HepG2 (cell line): ENCODE data around the gene PTGIS. TPM values are rescaled to one million over a fixed set of nuclear protein-coding genes. Genes with fewer than 3 reads are reported as not detected.
A peak's percentile ranks its signal among the peaks of the same experiment; 100 is the strongest.

Experiments
- AKNA ChIP-seq: sonication (generic); formaldehyde crosslinking; IDR thresholded peaks from 2 replicates; pipeline ENCODE4 v1.4.0; 2020; ENCODE audit warnings: missing genetic modification reagents, borderline replicate concordance
- GPBP1L1 ChIP-seq: sonication (generic); formaldehyde crosslinking; IDR thresholded peaks from 2 replicates; pipeline ENCODE4 v1.5.0; 2020; ENCODE audit warnings: mild to moderate bottlenecking, missing genetic modification reagents
- HBP1 ChIP-seq: IDR thresholded peaks from 2 replicates; pipeline ENCODE4 v1.6.1; 2016; ENCODE audit warnings: low read depth, control low read depth
- KDM1A ChIP-seq: IDR thresholded peaks from 2 replicates; pipeline ENCODE4 v1.6.1; 2016; ENCODE audit warnings: missing compliant biosample characterization
- MED1 ChIP-seq: sonication (generic); formaldehyde crosslinking; IDR thresholded peaks from 2 replicates; pipeline ENCODE4 v1.4.0; 2020; ENCODE audit warnings: missing genetic modification reagents
- POGZ ChIP-seq: sonication (generic); formaldehyde crosslinking; IDR thresholded peaks from 2 replicates; pipeline ENCODE4 v1.4.0; 2020; ENCODE audit warnings: mild to moderate bottlenecking, missing genetic modification reagents
- SATB2 ChIP-seq: sonication (generic); formaldehyde crosslinking; IDR thresholded peaks from 2 replicates; pipeline ENCODE4 v1.5.0; 2020; ENCODE audit warnings: missing genetic modification reagents
- SNAPC2 ChIP-seq: sonication (generic); formaldehyde crosslinking; IDR thresholded peaks from 2 replicates; pipeline ENCODE4 v1.8.1; 2022; ENCODE audit warnings: mild to moderate bottlenecking, missing genetic modification reagents
- SP2 ChIP-seq: sonication (generic); formaldehyde crosslinking; IDR thresholded peaks from 2 replicates; pipeline ENCODE4 v1.5.1; 2020; ENCODE audit warnings: mild to moderate bottlenecking, missing genetic modification reagents
- THAP7 ChIP-seq: sonication (generic); formaldehyde crosslinking; IDR thresholded peaks from 2 replicates; pipeline ENCODE4 v1.8.1; 2023; ENCODE audit warnings: mild to moderate bottlenecking, missing genetic modification reagents
- TRIM24 ChIP-seq: sonication (generic); formaldehyde crosslinking; IDR thresholded peaks from 2 replicates; pipeline ENCODE4 v1.8.0; 2022; ENCODE audit warnings: mild to moderate bottlenecking, missing genetic modification reagents
- YY1 ChIP-seq: IDR thresholded peaks from 2 replicates; pipeline ENCODE4 v1.6.1; 2011; ENCODE audit warnings: low read length, low read depth, moderate library complexity, mild to moderate bottlenecking; ENCODE audit not compliant: insufficient read depth, insufficient replicate concordance
- ZBTB38 ChIP-seq: sonication (generic); formaldehyde crosslinking; IDR thresholded peaks from 2 replicates; pipeline ENCODE4 v1.5.1; 2020; ENCODE audit warnings: mild to moderate bottlenecking, missing genetic modification reagents
- ZBTB7A ChIP-seq: sonication (generic); formaldehyde crosslinking; IDR thresholded peaks from 2 replicates; pipeline ENCODE4 v1.8.0; 2022; ENCODE audit warnings: mild to moderate bottlenecking, missing genetic modification reagents
- ZNF224 ChIP-seq: sonication (generic); formaldehyde crosslinking; IDR thresholded peaks from 2 replicates; pipeline ENCODE4 v1.5.0; 2020; ENCODE audit warnings: mild to moderate bottlenecking, missing genetic modification reagents
- ZNF225 ChIP-seq: sonication (generic); formaldehyde crosslinking; IDR thresholded peaks from 2 replicates; pipeline ENCODE4 v1.4.0; 2020; ENCODE audit warnings: mild to moderate bottlenecking, missing genetic modification reagents
- ZNF333 ChIP-seq: sonication (generic); formaldehyde crosslinking; IDR thresholded peaks from 2 replicates; pipeline ENCODE4 v1.4.0; 2020; ENCODE audit warnings: mild to moderate bottlenecking, missing genetic modification reagents, borderline replicate concordance
- ZNF33A ChIP-seq: sonication (generic); formaldehyde crosslinking; IDR thresholded peaks from 2 replicates; pipeline ENCODE4 v1.5.1; 2020; ENCODE audit warnings: missing genetic modification reagents, mild to moderate bottlenecking, moderate library complexity, borderline replicate concordance
- ZNF543 ChIP-seq: sonication (generic); formaldehyde crosslinking; IDR thresholded peaks from 2 replicates; pipeline ENCODE4 v1.4.0; 2020; ENCODE audit warnings: mild to moderate bottlenecking, missing genetic modification reagents
- ZNF576 ChIP-seq: sonication (generic); formaldehyde crosslinking; IDR thresholded peaks from 2 replicates; pipeline ENCODE4 v1.4.0; 2020; ENCODE audit warnings: mild to moderate bottlenecking, missing genetic modification reagents
- polyA plus RNA-seq, 8 experiments: library from polyadenylated mRNA; depleted of rRNA in 3 of 8; stranded (reverse) in 7 of 8; unstranded in 1 of 8; fragments of >200 nt; fragmentation: Illumina TruSeq in 4 of 8; extraction: Trizol in 4 of 8; gene quantifications; 2 replicates each; pipeline versions ENCODE4 v1.2.1 to v1.2.3, GENCODE V29; 2011 to 2016; ENCODE audit warnings: low read depth in 4 of 8, missing spikeins in 1 of 8, mixed read lengths in 1 of 8; ENCODE audit not compliant: insufficient read depth in 1 of 8
- total RNA-seq, 5 experiments: library from RNA; depleted of rRNA; stranded (reverse); fragments of >200 nt; fragmentation: Illumina TruSeq; extraction: Trizol; gene quantifications; 2 replicates each; pipeline ENCODE4 v1.2.3, GENCODE V29; 2016; ENCODE audit warnings: low read depth in 1 of 5

The PTGIS gene
- total and polyA plus RNA-seq, 2 of the 13 experiments (the other 11 are each of a cell fraction or from before 2014, with no cell fraction given) = not detected

GRCh38 chr20:49597825-49598395 lies 30.0 kb upstream of the PTGIS start (continued):
- TF ChIP-seq AKNA (CRISPR knock-in tag) (no peak), ZBTB38 (CRISPR knock-in tag) (no peak), GPBP1L1 (CRISPR knock-in tag) (no peak), ZNF224 (no peak), ZNF225 (CRISPR knock-in tag) (no peak), THAP7 (CRISPR knock-in tag) (no peak), POGZ (CRISPR knock-in tag) (peak; percentile 47; the same call in 1 of the 2 replicates), YY1 (no peak), MED1 (CRISPR knock-in tag) (peak; percentile 31; the same call in 1 of the 2 replicates), ZNF333 (no peak), SATB2 (CRISPR knock-in tag) (no peak), ZNF33A (CRISPR knock-in tag) (no peak), SP2 (CRISPR knock-in tag) (no peak), TRIM24 (no peak), HBP1 (CRISPR knock-in tag) (no peak), ZNF543 (CRISPR knock-in tag) (no peak), SNAPC2 (CRISPR knock-in tag) (no peak), KDM1A (CRISPR knock-in tag) (0 out of 2 replicates have a peak, but pooled peaks have one; percentile 66), ZNF576 (CRISPR knock-in tag) (no peak), ZBTB7A (no peak)
